MCF 10A (cell line): ENCODE measurements around the gene PIBF1. TPM values are rescaled to one million over a fixed set of nuclear protein-coding genes. Genes with fewer than 3 reads are reported as not detected.

Experiments used
- BruUV-seq: library from RNA; stranded (reverse); fragments of 400-500 nt; replicated peaks from 2 replicates; lab custom pipeline; 2021; lab: Mats Ljungman, UMichigan
- CTCF ChIA-PET: fragments of 300-600 bp; sonication (Branson Sonifier 250); formaldehyde crosslinking; extraction: SDS; loops from one replicate; lab custom pipeline; 2021; ENCODE audit warnings: antibody characterized with exemption, inconsistent platforms; lab: Yijun Ruan, JAX
- POLR2A ChIA-PET: fragments of 300-600, 350-650 bp; sonication (Branson Sonifier 250); formaldehyde crosslinking; extraction: SDS; loops from one replicate; lab custom pipeline; 2020; ENCODE audit warnings: antibody characterized with exemption, inconsistent platforms; lab: Yijun Ruan, JAX
- DNase-seq: peaks from one replicate; pipeline ENCODE4 v3.0.0-alpha.2; 2018; ENCODE audit not compliant: unreplicated experiment
- H3K27ac Mint-ChIP-seq: one replicate; pipeline ENCODE4 v1.8.0; 2022; ENCODE audit warnings: mild to moderate bottlenecking, low read depth, mixed read lengths; ENCODE audit not compliant: unreplicated experiment
- H3K27me3 Mint-ChIP-seq: one replicate; pipeline ENCODE4 v1.8.0; 2022; ENCODE audit warnings: mixed read lengths; ENCODE audit not compliant: insufficient read depth, unreplicated experiment
- H3K36me3 Mint-ChIP-seq: one replicate; pipeline ENCODE4 v1.8.0; 2022; ENCODE audit warnings: mild to moderate bottlenecking, moderate library complexity, mixed read lengths; ENCODE audit not compliant: insufficient read depth, unreplicated experiment
- H3K4me1 Mint-ChIP-seq: one replicate; pipeline ENCODE4 v1.8.0; 2022; ENCODE audit warnings: mixed read lengths; ENCODE audit not compliant: insufficient read depth, unreplicated experiment
- H3K4me3 Mint-ChIP-seq: one replicate; pipeline ENCODE4 v1.8.0; 2022; ENCODE audit warnings: mild to moderate bottlenecking, moderate library complexity, mixed read lengths; ENCODE audit not compliant: unreplicated experiment
- H3K9me3 Mint-ChIP-seq: one replicate; pipeline ENCODE4 v1.8.0; 2022; ENCODE audit warnings: mixed read lengths; ENCODE audit not compliant: unreplicated experiment
- intact Hi-C: fragments of 100-400 bp; cut with micrococcal nuclease; formaldehyde crosslinking; loops from 2 replicates; pipeline ENCODE4 v1.14.1; 2022
- total RNA-seq: library from RNA; stranded (reverse); gene quantifications from 2 replicates; pipeline ENCODE4 v1.2.3, GENCODE V29; 2022
- TF ChIP-seq, protein P1 (sequence below): fragments of 200-600 bp; IDR thresholded peaks from one replicate; pipeline ENCODE4 v1.8.0; 2022; ENCODE audit warnings: antibody characterized with exemption, mild to moderate bottlenecking; ENCODE audit not compliant: unreplicated experiment

The PIBF1 gene
- total RNA-seq, 1 experiment from 2014 or later = 30.4 TPM

DNA sequence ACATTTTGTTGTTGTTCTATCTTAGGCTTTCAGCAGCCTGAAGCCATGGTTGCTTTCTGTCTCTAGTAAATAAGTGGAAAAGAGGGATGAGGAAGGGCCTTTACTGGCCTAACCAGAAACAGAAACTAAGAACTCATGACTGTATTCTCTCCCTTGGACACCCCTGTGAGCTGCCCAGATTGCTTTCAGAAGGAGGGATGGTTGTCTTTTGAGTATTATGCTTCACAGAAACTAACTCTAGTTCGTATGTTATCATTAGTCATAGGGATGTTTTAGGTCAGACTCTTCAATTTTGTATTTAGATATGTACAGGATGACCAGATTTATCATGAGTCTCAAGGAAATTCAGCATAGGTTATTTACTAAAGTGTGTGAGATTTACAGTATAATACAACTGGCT lies 36.7 kb upstream of the PIBF1 start:
- H3K4me1 Mint-ChIP-seq = peaks cover 6% of the 10 kb centered on the region
- CTCF ChIA-PET = no interaction called here
- DNase-seq = no peak
- TF ChIP-seq, protein P1, sequence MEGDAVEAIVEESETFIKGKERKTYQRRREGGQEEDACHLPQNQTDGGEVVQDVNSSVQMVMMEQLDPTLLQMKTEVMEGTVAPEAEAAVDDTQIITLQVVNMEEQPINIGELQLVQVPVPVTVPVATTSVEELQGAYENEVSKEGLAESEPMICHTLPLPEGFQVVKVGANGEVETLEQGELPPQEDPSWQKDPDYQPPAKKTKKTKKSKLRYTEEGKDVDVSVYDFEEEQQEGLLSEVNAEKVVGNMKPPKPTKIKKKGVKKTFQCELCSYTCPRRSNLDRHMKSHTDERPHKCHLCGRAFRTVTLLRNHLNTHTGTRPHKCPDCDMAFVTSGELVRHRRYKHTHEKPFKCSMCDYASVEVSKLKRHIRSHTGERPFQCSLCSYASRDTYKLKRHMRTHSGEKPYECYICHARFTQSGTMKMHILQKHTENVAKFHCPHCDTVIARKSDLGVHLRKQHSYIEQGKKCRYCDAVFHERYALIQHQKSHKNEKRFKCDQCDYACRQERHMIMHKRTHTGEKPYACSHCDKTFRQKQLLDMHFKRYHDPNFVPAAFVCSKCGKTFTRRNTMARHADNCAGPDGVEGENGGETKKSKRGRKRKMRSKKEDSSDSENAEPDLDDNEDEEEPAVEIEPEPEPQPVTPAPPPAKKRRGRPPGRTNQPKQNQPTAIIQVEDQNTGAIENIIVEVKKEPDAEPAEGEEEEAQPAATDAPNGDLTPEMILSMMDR = no peak
- H3K27ac Mint-ChIP-seq = no peak overlapping the region
- no TSS peak for BruUV-seq
- H3K27me3 Mint-ChIP-seq = no peaks in the 10 kb centered on the region
- no peak overlapping the region for H3K4me3 Mint-ChIP-seq
- H3K9me3 Mint-ChIP-seq = no peaks in the 10 kb centered on the region
- H3K36me3 Mint-ChIP-seq = peaks cover 55% of the 10 kb centered on the region
- POLR2A ChIA-PET = interaction anchor here (1.6 to 2.0 kb wide), 2 partner anchors 16 to 26 kb away, joined by 3 to 5 read pairs; no protein-coding TSS in a partner anchor
- intact Hi-C loops = no loop called here

DNA sequence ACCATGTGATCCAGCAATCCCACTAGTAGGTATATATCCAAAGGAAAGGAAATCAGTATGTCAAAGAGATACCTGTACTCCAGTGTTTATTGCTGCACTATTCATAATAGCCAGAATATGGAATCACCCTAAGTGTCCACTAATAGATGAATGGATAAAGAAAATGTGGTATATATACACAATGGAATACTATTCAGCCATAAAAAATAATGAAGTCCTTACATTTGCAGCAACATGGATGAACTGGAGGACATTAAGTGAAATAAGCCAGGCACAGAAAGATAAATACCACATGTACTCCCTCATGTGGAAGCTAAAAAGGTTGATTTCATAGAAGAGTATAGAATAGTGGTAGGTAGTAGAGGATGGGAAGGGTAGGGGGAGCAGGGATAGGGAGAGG lies 30.7 kb upstream of the PIBF1 start:
- Mint-ChIP-seq H3K4me3 (no peak overlapping the region), H3K4me1 (no peaks in the 10 kb centered on the region), H3K36me3 (peaks cover 82% of the 10 kb centered on the region), H3K9me3 (no peaks in the 10 kb centered on the region), H3K27me3 (no peaks in the 10 kb centered on the region), H3K27ac (no peak overlapping the region)
- BruUV-seq = no TSS peak
- ChIA-PET CTCF (interaction anchor here (0.5 to 0.7 kb wide), 2 partner anchors 20 to 41 kb away, joined by 3 read pairs; no protein-coding TSS in a partner anchor), POLR2A (interaction anchor here (1.3 kb wide), 1 partner anchor 23 kb away, joined by 5 read pairs; the partner anchor contains the start of gene BORA)
- intact Hi-C loops = no loop called here
- no peak for DNase-seq
- TF ChIP-seq, protein P1 = no peak

DNA sequence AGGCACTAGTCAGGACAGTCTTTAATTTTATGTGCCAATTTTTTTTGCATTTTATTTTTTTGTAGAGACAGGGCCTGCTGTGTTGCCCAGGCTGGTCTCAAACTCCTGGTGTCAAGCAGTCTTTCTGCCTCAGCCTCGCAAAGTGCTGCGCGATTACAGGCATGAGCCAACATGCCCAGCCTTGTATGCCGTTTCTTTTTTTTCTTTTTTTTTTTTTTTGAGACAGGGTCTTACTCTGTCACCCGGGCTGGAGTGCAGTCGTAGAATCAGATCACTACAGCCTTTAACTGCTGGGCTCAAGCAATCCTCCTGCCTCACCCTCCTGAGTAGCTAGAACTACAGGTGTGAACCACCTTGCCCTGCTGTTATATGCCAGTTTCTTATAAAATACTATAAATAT lies 27.8 kb upstream of the PIBF1 start:
- H3K9me3 Mint-ChIP-seq = no peaks in the 10 kb centered on the region
- H3K4me3 Mint-ChIP-seq = no peak overlapping the region
- no peaks in the 10 kb centered on the region for H3K4me1 Mint-ChIP-seq
- no peaks in the 10 kb centered on the region for H3K27me3 Mint-ChIP-seq
- ChIA-PET CTCF (interaction anchor here (1.2 kb wide), 1 partner anchor 28 kb away, joined by 3 read pairs; no protein-coding TSS in a partner anchor), POLR2A (interaction anchor here (0.9 kb wide), 1 partner anchor 27 kb away, joined by 3 read pairs; the partner anchor contains the start of gene DIS3)
- no TSS peak for BruUV-seq
- peak overlapping the region; percentile 63 for H3K27ac Mint-ChIP-seq
- TF ChIP-seq, protein P1 = no peak
- peaks cover 92% of the 10 kb centered on the region for H3K36me3 Mint-ChIP-seq
- DNase-seq = no peak
- intact Hi-C loops = no loop called here

DNA sequence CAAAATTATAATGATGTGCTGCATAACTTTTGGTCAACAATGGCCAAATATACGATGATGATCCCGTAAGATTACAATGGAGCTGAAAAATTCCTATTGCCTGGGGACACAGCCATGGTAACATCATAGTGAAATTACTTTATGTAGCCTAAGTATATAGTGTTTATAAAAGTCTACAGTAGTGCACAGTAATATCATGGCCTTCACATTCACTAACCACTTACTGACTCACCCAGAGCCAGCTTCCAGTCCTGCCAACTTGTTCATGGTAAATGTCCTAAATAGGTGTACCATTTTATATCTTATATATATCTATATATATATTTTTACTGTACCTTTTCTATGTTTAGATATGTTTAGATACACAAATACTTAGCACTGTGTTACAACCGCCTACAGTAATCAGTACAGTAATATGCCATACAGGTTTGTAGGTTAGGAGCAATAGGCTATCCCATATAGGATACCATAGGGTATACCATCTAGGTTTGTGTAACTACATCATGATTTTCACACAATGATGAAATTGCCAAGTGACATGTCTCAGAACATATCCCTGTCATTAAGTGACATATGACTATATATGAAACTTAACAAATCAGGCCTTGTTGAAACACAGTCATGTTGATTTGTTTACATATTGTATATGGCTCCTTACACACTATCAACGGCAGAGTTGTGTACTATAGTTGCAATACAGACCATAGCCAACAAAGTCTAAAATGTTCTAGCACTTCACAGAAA lies 24.0 kb upstream of the PIBF1 start:
- Mint-ChIP-seq H3K27me3 (no peaks in the 10 kb centered on the region), H3K4me3 (no peak overlapping the region), H3K36me3 (peaks cover 91% of the 10 kb centered on the region), H3K27ac (no peak overlapping the region), H3K4me1 (no peaks in the 10 kb centered on the region), H3K9me3 (no peaks in the 10 kb centered on the region)
- intact Hi-C loops = no loop called here
- TF ChIP-seq, protein P1 = no peak
- CTCF ChIA-PET = no interaction called here
- POLR2A ChIA-PET = interaction anchor here (1.3 to 1.6 kb wide), 2 partner anchors 9 to 11 kb away, joined by 3 to 5 read pairs; no protein-coding TSS in a partner anchor
- BruUV-seq = no TSS peak
- peak; percentile 20 for DNase-seq
